22Rv1 (cell line): ENCODE measurements around the gene RRAD.

Experiments
- ZFX ChIP-seq: fragments of 450-650 bp; IDR thresholded peaks from 2 replicates; pipeline ENCODE4 v1.6.1; 2017; ENCODE audit warnings: antibody characterized with exemption, borderline replicate concordance
- TF ChIP-seq, protein P1 (sequence below): fragments of 450-650 bp; IDR thresholded peaks from 2 replicates; pipeline ENCODE4 v1.5.1; 2017; ENCODE audit warnings: mild to moderate bottlenecking

DNA sequence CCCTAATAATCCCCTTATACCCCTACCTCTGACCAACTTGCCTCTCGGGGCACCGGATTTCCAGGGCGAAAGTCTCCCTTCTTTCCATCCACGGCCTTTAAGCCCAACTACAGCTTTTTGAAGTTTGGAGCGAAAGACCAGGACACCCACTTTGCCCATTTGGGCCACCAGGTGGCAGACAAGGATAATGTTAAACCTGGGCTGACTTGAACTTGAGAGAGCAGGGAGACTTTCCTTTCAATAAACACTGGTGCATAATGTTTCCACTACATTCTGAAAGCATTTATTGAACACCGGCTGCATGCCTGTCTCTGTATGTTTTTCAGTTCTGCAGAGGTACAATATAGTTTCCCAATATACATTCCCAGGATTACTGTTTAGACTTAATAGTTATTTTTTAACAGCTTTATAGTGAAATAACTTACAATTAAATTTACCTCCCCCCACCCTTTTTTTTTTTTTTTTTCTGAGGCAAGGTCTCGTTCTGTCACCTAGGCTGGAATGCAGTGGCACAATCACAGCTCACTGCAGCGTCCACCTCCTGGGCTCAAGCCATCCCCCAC, 28.8 kb upstream of the RRAD start:
- TF ChIP-seq, protein P1, sequence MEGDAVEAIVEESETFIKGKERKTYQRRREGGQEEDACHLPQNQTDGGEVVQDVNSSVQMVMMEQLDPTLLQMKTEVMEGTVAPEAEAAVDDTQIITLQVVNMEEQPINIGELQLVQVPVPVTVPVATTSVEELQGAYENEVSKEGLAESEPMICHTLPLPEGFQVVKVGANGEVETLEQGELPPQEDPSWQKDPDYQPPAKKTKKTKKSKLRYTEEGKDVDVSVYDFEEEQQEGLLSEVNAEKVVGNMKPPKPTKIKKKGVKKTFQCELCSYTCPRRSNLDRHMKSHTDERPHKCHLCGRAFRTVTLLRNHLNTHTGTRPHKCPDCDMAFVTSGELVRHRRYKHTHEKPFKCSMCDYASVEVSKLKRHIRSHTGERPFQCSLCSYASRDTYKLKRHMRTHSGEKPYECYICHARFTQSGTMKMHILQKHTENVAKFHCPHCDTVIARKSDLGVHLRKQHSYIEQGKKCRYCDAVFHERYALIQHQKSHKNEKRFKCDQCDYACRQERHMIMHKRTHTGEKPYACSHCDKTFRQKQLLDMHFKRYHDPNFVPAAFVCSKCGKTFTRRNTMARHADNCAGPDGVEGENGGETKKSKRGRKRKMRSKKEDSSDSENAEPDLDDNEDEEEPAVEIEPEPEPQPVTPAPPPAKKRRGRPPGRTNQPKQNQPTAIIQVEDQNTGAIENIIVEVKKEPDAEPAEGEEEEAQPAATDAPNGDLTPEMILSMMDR, result peak; percentile 85
- no peak for TF ChIP-seq ZFX
